HepG2 (cell line): Measurements from ENCODE around the gene SLC9A1.

ENCODE experiments used
- CHD2 ChIP-seq: IDR thresholded peaks from 2 replicates; pipeline ENCODE4 v1.6.1; 2011; ENCODE audit warnings: low read depth, low read length, improper control_type of control experiment
- CTCF ChIP-seq: sonication (generic); formaldehyde crosslinking; IDR thresholded peaks from 2 replicates; pipeline ENCODE4 v1.5.0; 2020; ENCODE audit warnings: mild to moderate bottlenecking, missing genetic modification reagents, moderate library complexity
- FOXK2 ChIP-seq: fragments of 450-650 bp; IDR thresholded peaks from 2 replicates; pipeline ENCODE4 v1.6.1; 2016
- HNF1A ChIP-seq, 2 experiments: sonication (generic) in 1 of 2; formaldehyde crosslinking in 1 of 2; IDR thresholded peaks; 2 replicates each; pipeline versions ENCODE4 v1.4.0 to v1.6.1; 2016 to 2020; ENCODE audit warnings: borderline replicate concordance in 1 of 2, low read depth in 1 of 2, mild to moderate bottlenecking in 1 of 2, missing genetic modification reagents in 1 of 2
- KDM2A ChIP-seq: sonication (generic); formaldehyde crosslinking; IDR thresholded peaks from 2 replicates; pipeline ENCODE4 v1.4.0; 2020; ENCODE audit warnings: low read depth, missing genetic modification reagents, borderline replicate concordance
- MTERF4 ChIP-seq: sonication (generic); formaldehyde crosslinking; IDR thresholded peaks from 2 replicates; pipeline ENCODE4 v1.8.0; 2023; ENCODE audit warnings: mild to moderate bottlenecking, missing genetic modification reagents
- POLR2A ChIP-seq, 2 experiments: IDR thresholded peaks; 2 replicates each; pipeline ENCODE4 v1.6.1; 2011; ENCODE audit warnings: low read depth in 2 of 2, low read length in 2 of 2, mild to moderate bottlenecking in 1 of 2, moderate library complexity in 1 of 2; ENCODE audit not compliant: insufficient read depth in 1 of 2
- STAT6 ChIP-seq: sonication (generic); formaldehyde crosslinking; IDR thresholded peaks from 2 replicates; pipeline ENCODE4 v1.4.0; 2020; ENCODE audit warnings: missing genetic modification reagents, mild to moderate bottlenecking, borderline replicate concordance
- TARDBP ChIP-seq: sonication (generic); formaldehyde crosslinking; IDR thresholded peaks from 2 replicates; pipeline ENCODE4 v1.8.0; 2022; ENCODE audit warnings: mild to moderate bottlenecking, missing genetic modification reagents
- TBL1XR1 ChIP-seq: fragments of 150-350 bp; IDR thresholded peaks from 2 replicates; pipeline ENCODE4 v1.6.1; 2014; ENCODE audit warnings: borderline replicate concordance, low read length; ENCODE audit not compliant: partially characterized antibody
- TFE3 ChIP-seq: IDR thresholded peaks from 2 replicates; pipeline ENCODE4 v1.6.1; 2016
- ZNF251 ChIP-seq: sonication (generic); formaldehyde crosslinking; IDR thresholded peaks from 2 replicates; pipeline ENCODE4 v1.9.0; 2021; ENCODE audit warnings: mild to moderate bottlenecking, missing genetic modification reagents
- ZNF607 ChIP-seq: sonication (generic); formaldehyde crosslinking; IDR thresholded peaks from 2 replicates; pipeline ENCODE4 v1.5.1; 2020; ENCODE audit warnings: missing genetic modification reagents, mild to moderate bottlenecking, borderline replicate concordance

- no peak for TF ChIP-seq ZNF251 (CRISPR knock-in tag)
- no peak for TF ChIP-seq TBL1XR1
- no peak for TF ChIP-seq ZNF607 (CRISPR knock-in tag)
- TF ChIP-seq HNF1A (IDR thresholded peaks at IDR 0.05; ENCODE audit: low read depth) = no peak
- no peak for TF ChIP-seq HNF1A (CRISPR knock-in tag; IDR thresholded peaks at IDR 0.05; ENCODE audit: borderline replicate concordance)
- no peak for TF ChIP-seq CHD2
- TF ChIP-seq POLR2A (IDR thresholded peaks at IDR 0.05; ENCODE audit: insufficient read depth in 1 of 2, low read depth in 2 of 2, low read length in 2 of 2) = no peak
- no peak for TF ChIP-seq TARDBP
- no peak for TF ChIP-seq KDM2A (CRISPR knock-in tag)
- TF ChIP-seq CTCF (CRISPR knock-in tag) = no peak
- no peak for TF ChIP-seq MTERF4 (CRISPR knock-in tag)
- no peak for TF ChIP-seq STAT6 (CRISPR knock-in tag)
- no peak for TF ChIP-seq FOXK2
- no peak for TF ChIP-seq TFE3 (CRISPR knock-in tag)
These were observed 37.0 kb downstream of the SLC9A1 start for GRCh38 chr1:27117733-27118439.
